HUES6 (cell line): ENCODE results near the gene MEFV.
"Not testable (repeated sequence)": the region's sequence is repeated elsewhere in the genome, so short reads cannot be mapped to it uniquely, and the experiment has no call there.

ENCODE experiments used
- H3K27ac ChIP-seq: 2 replicates; pipeline ENCODE4 v1.7.0; 2013; ENCODE audit warnings: low read depth, mild to moderate bottlenecking, low read length, inconsistent platforms
- H3K27me3 ChIP-seq: 2 replicates; pipeline ENCODE4 v1.6.1; 2013; ENCODE audit warnings: low read length; ENCODE audit not compliant: control insufficient read depth, insufficient read depth
- H3K36me3 ChIP-seq: 2 replicates; pipeline ENCODE4 v1.6.1; 2013; ENCODE audit warnings: low read length; ENCODE audit not compliant: control insufficient read depth, insufficient read depth
- H3K4me1 ChIP-seq: 2 replicates; pipeline ENCODE4 v1.6.1; 2013; ENCODE audit warnings: low read length; ENCODE audit not compliant: control insufficient read depth, insufficient read depth
- H3K4me3 ChIP-seq: 2 replicates; pipeline ENCODE4 v1.5.1; 2013; ENCODE audit warnings: low read depth, low read length
- H3K9ac ChIP-seq: one replicate; pipeline ENCODE4 v1.6.1; 2013; ENCODE audit warnings: mild to moderate bottlenecking, low read length
- H3K9me3 ChIP-seq: 2 replicates; pipeline ENCODE4 v1.6.1; 2013; ENCODE audit warnings: low read depth, low read length; ENCODE audit not compliant: control insufficient read depth, insufficient read depth

Gene MEFV

GRCh38 chr16:3282730-3283542 lies 26.5 kb upstream of the MEFV start, which contains the start of gene ZNF263:
TSS of gene ZNF263 (plus strand) at chr16:3283491. CDS start at chr16:3283819, 328 bp downstream.
- Histone ChIP-seq H3K9me3 (peaks cover 20% of the 10 kb centered on the region), H3K27ac (peak within 1 kb of the TSS; percentile 88), H3K9ac (peak within 1 kb of the TSS; percentile 91), H3K27me3 (no peaks in the 10 kb centered on the region), H3K4me3 (peak within 1 kb of the TSS; percentile 66), H3K4me1 (no peaks in the 10 kb centered on the region; the same call in 1 of the 2 replicates), H3K36me3 (peaks cover 26% of the 10 kb centered on the region)

- peak overlapping the region; percentile 88; the same call in 1 of the 2 replicates for H3K27ac ChIP-seq
- no peaks in the 10 kb centered on the region; the same call in 1 of the 2 replicates for H3K4me1 ChIP-seq
- peak overlapping the region; percentile 66 for H3K4me3 ChIP-seq
These were observed 25.8 kb upstream of the MEFV start for GRCh38 chr16:3282103-3282729.

DNA sequence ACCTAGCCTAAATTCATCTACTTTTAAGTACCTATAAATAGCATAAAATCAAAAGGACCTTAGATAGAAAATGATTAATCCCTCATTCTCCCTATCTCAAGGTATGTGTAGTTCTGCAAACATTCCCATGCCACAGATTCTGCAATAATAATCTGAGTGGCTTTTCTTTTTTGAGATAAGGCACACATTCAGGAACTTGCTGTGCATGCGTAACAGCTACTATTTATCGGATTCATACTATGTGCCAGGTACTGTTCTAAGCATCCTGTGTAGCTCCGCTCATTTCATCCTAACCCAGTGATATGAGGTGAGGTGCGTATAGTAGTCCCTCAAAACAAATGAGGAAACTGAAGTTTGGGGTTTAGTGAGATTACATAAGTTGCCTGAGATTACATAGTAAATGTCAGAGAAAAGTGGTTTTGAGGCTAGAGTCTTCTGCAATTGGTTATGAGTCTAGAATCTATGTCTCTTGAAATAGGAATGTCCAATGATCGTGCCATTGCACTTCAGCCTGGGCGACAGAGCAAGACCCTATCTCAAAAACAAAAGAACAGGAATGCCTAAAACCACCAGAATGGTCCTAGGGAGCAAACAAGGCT lies 24.9 kb upstream of the MEFV start:
- Histone ChIP-seq H3K4me3 (no peak overlapping the region), H3K9me3 (peaks cover 10% of the 10 kb centered on the region), H3K4me1 (no peaks in the 10 kb centered on the region; the same call in 1 of the 2 replicates), H3K27ac (no peak overlapping the region), H3K27me3 (peaks cover 11% of the 10 kb centered on the region), H3K36me3 (peaks cover 13% of the 10 kb centered on the region), H3K9ac (no peak overlapping the region)

More at GRCh38 chr16:3282103-3282729, 25.8 kb upstream of the MEFV start:
- H3K27me3 ChIP-seq: peaks cover 4% of the 10 kb centered on the region; the same call in 1 of the 2 replicates
- peak overlapping the region; percentile 91 for H3K9ac ChIP-seq
- peaks cover 17% of the 10 kb centered on the region for H3K9me3 ChIP-seq
- peaks cover 21% of the 10 kb centered on the region for H3K36me3 ChIP-seq

DNA sequence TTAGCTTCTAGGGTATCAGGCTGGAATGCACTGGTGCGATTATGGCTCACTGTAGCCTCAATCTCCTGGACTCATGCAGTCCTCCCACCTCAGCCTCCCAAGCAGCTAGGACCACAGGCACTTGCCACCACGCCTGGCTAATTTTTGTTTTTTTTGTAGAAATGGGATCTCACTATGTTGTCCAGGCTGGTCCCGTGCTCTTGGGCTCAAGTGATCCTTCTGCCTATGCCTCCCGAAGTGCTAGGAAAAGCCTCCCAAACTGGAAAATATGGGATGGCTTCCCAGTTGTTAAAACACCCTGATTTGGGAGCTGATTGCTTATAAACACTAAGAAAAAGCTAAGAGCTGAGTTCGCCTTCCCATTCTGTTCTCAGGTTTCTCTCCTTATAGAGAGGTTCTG lies 20.2 kb upstream of the MEFV start:
- Histone ChIP-seq H3K27ac (no peak overlapping the region), H3K27me3 (peaks cover 13% of the 10 kb centered on the region), H3K9me3 (0 out of 2 replicates have a peak, but pooled peaks cover 3% of the 10 kb centered on the region), H3K36me3 (no peaks in the 10 kb centered on the region), H3K4me3 (no peak overlapping the region), H3K4me1 (no peaks in the 10 kb centered on the region), H3K9ac (no peak overlapping the region)

DNA sequence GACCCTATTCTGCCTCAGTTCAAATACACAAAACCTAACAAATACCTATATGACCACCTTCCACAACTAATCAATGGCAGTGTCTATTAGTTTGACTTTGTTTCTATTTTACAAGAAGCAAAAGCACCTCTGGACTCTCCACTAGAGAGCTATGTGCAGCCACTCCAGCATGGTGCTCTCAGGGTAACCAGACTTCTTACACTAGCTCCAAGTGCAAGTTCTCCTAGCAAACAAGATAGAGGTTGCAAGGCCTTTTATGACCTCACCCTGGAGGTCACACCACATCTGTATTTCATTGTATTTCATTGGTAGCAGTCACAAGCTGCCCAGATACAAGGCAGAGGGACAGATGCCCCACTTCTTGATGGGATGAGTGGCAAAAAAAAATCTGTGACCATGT lies 18.5 kb upstream of the MEFV start:
- H3K27ac ChIP-seq: no peak overlapping the region
- H3K9ac ChIP-seq: no peak overlapping the region
- peaks cover 5% of the 10 kb centered on the region; the same call in 1 of the 2 replicates for H3K9me3 ChIP-seq
- no peaks in the 10 kb centered on the region for H3K36me3 ChIP-seq
- no peaks in the 10 kb centered on the region for H3K4me1 ChIP-seq
- H3K4me3 ChIP-seq: no peak overlapping the region
- H3K27me3 ChIP-seq: peaks cover 13% of the 10 kb centered on the region

- no peak overlapping the region for H3K4me3 ChIP-seq
These were observed 18.1 kb upstream of the MEFV start for GRCh38 chr16:3274490-3274889.

DNA sequence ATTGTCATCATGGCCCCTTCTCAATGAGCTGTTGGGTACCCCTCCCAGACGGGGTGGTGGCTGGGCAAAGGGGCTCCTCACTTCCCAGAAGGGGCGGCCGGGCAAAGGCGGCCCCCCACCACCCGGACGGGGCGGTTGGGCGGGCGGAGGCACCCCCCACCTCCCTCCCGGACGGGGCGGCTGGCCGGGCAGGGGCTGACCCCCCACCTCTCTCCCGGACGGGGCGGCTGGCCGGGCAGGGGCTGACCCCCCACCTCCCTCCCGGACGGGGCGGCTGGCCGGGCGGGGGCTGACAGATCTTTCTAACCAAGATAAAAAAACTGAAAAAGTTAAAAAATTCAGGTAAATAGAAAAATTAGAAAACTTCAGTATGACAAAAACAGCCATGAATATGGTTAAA lies 14.8 kb upstream of the MEFV start:
- H3K9me3 ChIP-seq, H3K9ac ChIP-seq, H3K4me1 ChIP-seq, H3K4me3 ChIP-seq, H3K27me3 ChIP-seq, H3K27ac ChIP-seq, H3K36me3 ChIP-seq: not testable (repeated sequence)

More at GRCh38 chr16:3274490-3274889, 18.1 kb upstream of the MEFV start:
- H3K9ac ChIP-seq: no peak overlapping the region
- H3K4me1 ChIP-seq: no peaks in the 10 kb centered on the region
- peaks cover 13% of the 10 kb centered on the region for H3K27me3 ChIP-seq
- H3K36me3 ChIP-seq: no peaks in the 10 kb centered on the region
- H3K27ac ChIP-seq: no peak overlapping the region
- H3K9me3 ChIP-seq: peaks cover 5% of the 10 kb centered on the region; the same call in 1 of the 2 replicates

- not testable (repeated sequence) for H3K36me3 ChIP-seq, H3K9ac ChIP-seq, H3K27me3 ChIP-seq, H3K4me1 ChIP-seq, H3K4me3 ChIP-seq, H3K27ac ChIP-seq, H3K9me3 ChIP-seq
These were observed 14.3 kb upstream of the MEFV start for GRCh38 chr16:3270718-3271117.

- Histone ChIP-seq H3K27ac (no peak overlapping the region), H3K4me3 (no peak overlapping the region), H3K4me1 (no peaks in the 10 kb centered on the region), H3K9me3 (peaks cover 16% of the 10 kb centered on the region), H3K27me3 (0 out of 2 replicates have a peak, but pooled peaks cover 7% of the 10 kb centered on the region), H3K36me3 (no peaks in the 10 kb centered on the region), H3K9ac (no peak overlapping the region)
These were observed 11.9 kb upstream of the MEFV start for GRCh38 chr16:3268294-3268693.

GRCh38 chr16:3266873-3267537 lies 10.6 kb upstream of the MEFV start:
- Histone ChIP-seq H3K27ac (no peak overlapping the region), H3K27me3 (peaks cover 17% of the 10 kb centered on the region; the same call in 1 of the 2 replicates), H3K9ac (no peak overlapping the region), H3K9me3 (peaks cover 15% of the 10 kb centered on the region), H3K4me1 (no peaks in the 10 kb centered on the region), H3K36me3 (no peaks in the 10 kb centered on the region), H3K4me3 (no peak overlapping the region)
